ENCODE measurements around the gene MICB.

DNA sequence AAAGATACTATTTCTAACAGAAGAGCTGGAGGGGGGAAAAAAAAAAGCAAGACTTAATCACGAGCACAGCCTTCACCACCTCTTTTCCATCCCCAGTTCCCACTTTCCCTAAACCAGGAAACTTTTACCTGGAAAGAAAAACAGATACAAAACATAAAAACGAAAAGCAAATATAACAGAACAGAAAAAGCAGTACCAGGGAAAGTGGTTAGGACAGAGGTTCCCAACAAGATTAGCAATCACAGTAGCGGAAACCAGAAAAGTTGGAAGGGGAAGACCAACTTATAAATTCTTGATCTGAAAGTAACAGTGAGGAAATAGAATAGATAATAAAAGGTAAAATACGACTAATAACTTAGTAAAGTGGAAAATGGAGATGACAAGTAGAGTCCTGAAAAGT, 42.7 kb downstream of the MICB start:
- no peak for TF ChIP-seq CBX2 (IDR thresholded peaks at IDR 0.05; ENCODE audit: borderline replicate concordance, low read depth)
- no peak for TF ChIP-seq NR3C1 (IDR thresholded peaks at IDR 0.05)
- TF ChIP-seq HEYL (CRISPR knock-in tag; IDR thresholded peaks at IDR 0.05): no peak
- no peak for TF ChIP-seq HOXB13 (CRISPR knock-in tag; IDR thresholded peaks at IDR 0.05; ENCODE audit: low read depth)
- no peak for TF ChIP-seq POLR2A (IDR thresholded peaks at IDR 0.05; ENCODE audit: low read length)
- TF ChIP-seq CTCF (IDR thresholded peaks at IDR 0.05): no peak
- TF ChIP-seq RCOR1 (IDR thresholded peaks at IDR 0.05; ENCODE audit: low read depth, low read length): no peak
- no peak for TF ChIP-seq SMC3 (IDR thresholded peaks at IDR 0.05)
- TF ChIP-seq EP300 (IDR thresholded peaks at IDR 0.05): no peak
- TF ChIP-seq GATA3 (IDR thresholded peaks at IDR 0.05; ENCODE audit: borderline replicate concordance): no peak
- no peak for TF ChIP-seq KDM5A (IDR thresholded peaks at IDR 0.05)
- TF ChIP-seq CHD4 (IDR thresholded peaks at IDR 0.05; ENCODE audit: borderline replicate concordance): no peak

Data from A549 (cell line).